ENCODE data around the gene ABTB2.

Gene ABTB2

DNA sequence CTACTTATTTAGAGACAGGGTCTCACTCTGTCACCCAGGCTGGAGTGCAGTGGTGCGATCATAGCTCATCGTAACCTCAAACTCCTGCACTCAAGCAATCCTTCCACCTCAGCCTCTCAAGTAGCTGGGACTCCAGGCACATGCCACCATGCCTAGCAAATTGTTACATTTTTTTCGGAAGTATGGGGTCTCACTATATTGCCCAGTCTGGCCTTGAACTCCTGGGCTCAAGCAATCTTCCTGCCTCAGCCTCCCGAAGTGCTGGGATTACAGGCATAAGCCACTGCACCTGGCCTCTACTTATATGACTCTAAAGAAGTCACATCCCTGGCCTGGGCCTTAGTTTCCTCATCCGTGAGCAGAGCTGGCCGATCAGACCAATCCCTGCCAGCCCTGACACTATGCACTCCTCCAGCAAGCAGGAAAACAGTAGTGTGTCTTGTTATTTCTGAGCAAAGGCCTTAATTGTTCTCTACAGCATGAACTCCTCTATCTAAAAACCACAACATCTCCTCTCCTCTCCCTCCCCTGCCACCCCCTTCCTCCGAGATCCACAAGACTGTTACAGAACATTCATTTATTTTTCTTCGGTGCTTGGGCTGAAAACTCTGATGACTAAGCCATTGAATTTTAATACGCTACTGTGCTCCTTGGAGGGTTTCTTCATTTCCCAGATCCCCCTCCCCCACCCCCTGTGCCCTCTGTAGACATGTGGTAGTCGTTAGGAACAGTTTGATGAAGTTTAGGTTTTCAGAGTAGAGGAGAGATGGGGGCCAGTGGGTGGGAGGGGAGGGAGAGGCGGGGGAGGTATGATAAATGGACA lies 91.5 kb downstream of the ABTB2 start:
- H3K36me3 ChIP-seq (ENCODE audit: insufficient read depth, low read length), result no peaks in the 10 kb centered on the region
- H3K4me2 ChIP-seq (ENCODE audit: insufficient read depth, low read length), result no peak overlapping the region
- no peaks in the 10 kb centered on the region for H3K4me1 ChIP-seq (ENCODE audit: insufficient read depth, low read length)
- H3K27me3 ChIP-seq (ENCODE audit: insufficient read depth, low read length, poor library complexity), result peaks cover 36% of the 10 kb centered on the region
- H3K4me3 ChIP-seq (ENCODE audit: low read depth in 1 of 2, low read length in 2 of 2), result no peak overlapping the region
- no peak for TF ChIP-seq EZH2 (IDR thresholded peaks at IDR 0.05; ENCODE audit: borderline replicate concordance, low read depth, low read length, severe bottlenecking)
- TF ChIP-seq, protein P1, sequence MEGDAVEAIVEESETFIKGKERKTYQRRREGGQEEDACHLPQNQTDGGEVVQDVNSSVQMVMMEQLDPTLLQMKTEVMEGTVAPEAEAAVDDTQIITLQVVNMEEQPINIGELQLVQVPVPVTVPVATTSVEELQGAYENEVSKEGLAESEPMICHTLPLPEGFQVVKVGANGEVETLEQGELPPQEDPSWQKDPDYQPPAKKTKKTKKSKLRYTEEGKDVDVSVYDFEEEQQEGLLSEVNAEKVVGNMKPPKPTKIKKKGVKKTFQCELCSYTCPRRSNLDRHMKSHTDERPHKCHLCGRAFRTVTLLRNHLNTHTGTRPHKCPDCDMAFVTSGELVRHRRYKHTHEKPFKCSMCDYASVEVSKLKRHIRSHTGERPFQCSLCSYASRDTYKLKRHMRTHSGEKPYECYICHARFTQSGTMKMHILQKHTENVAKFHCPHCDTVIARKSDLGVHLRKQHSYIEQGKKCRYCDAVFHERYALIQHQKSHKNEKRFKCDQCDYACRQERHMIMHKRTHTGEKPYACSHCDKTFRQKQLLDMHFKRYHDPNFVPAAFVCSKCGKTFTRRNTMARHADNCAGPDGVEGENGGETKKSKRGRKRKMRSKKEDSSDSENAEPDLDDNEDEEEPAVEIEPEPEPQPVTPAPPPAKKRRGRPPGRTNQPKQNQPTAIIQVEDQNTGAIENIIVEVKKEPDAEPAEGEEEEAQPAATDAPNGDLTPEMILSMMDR (IDR thresholded peaks at IDR 0.05; ENCODE audit: borderline replicate concordance, extremely low read depth, low read length, poor library complexity, severe bottlenecking), result no peak
- H3K79me2 ChIP-seq (ENCODE audit: insufficient read depth, low read length), result no peaks in the 10 kb centered on the region
- H2AFZ ChIP-seq (ENCODE audit: low read depth, low read length), result no peak overlapping the region
- H3K9ac ChIP-seq (ENCODE audit: low read depth, low read length), result no peak overlapping the region
- no peaks in the 10 kb centered on the region for H3K9me3 ChIP-seq (ENCODE audit: insufficient read depth, low read length, severe bottlenecking)
- no peak overlapping the region for H3K27ac ChIP-seq (ENCODE audit: low read length)
- no peak for ATAC-seq (ENCODE audit: insufficient read depth, low read depth)
- DNase-seq, result no peak
- H4K20me1 ChIP-seq (ENCODE audit: insufficient read depth, low read length), result 0 out of 2 replicates have a peak, but pooled peaks cover 3% of the 10 kb centered on the region

DNA sequence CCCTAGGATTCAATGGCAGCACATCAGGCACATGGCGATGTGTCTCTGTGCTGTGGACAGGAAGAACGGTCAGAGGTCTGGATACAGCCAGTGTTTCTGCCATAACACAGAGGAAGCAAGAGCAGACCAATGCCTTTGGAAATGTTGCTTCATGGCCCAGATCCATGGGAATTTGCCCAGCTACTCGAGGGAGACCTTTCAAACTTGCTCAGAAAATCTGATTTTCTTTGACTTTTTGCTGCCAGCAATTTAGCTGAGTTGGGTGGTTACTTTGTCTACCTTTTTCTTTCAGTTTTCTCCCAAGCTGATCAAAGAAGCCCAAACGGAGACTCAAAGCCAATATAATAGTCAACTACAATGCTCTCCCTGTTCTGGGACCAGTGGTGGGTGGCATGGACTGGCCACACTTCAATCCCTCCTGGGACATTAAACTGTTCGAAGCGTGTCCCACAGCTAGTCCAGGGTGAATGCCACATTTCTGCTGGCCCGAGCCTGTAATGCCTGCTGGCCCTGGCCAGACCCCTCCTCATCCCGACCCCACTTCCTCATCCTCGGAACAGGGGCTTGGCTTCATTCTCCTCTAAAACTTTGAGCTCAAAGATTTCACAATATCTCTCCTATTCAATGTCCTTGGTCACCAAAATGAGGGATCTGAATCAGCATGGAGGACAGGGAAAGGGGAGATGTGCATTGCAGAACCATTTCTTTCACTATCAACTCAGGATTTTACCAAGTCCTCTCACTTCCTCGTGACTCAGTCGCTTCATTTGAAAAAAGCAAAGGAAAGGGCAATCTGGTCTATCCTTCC lies 93.3 kb downstream of the ABTB2 start:
- no peak overlapping the region for H3K27ac ChIP-seq (ENCODE audit: low read length)

DNA sequence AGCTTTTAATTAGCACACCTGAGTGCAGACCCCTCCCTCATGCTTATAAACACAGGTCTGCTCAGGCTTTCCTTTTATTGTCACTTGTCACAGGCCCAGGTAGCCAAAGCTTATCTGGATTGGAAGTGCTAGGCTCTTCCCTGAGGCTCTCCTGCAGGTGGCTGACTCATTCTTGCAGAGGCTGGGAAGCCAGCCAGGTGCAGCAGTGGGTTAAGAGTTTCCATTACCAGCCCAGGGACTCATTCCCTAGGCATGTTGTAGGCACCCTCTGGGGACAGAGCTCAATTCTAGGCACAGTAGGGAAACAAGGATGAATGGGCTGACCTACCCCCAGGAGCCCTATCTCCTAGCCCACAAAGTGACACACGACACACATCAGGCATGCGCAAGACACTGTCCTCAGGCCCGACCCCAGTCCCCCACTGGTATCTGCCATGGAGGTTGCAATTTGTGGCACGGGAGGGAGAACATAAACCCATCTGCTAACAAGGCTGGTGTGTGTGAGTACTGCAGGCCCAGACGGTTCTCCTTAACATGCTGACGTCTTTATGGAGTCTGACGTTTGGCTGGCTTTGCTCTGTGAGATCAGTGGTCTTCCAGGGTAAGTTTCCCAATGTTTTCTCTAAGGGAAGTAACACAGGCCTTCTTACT lies 94.2 kb downstream of the ABTB2 start:
- no peak for DNase-seq
- no peak for TF ChIP-seq EZH2 (IDR thresholded peaks at IDR 0.05; ENCODE audit: borderline replicate concordance, low read depth, low read length, severe bottlenecking)
- TF ChIP-seq, protein P1 (IDR thresholded peaks at IDR 0.05; ENCODE audit: borderline replicate concordance, extremely low read depth, low read length, poor library complexity, severe bottlenecking), result no peak
- H3K27me3 ChIP-seq (ENCODE audit: insufficient read depth, low read length, poor library complexity), result peaks cover 34% of the 10 kb centered on the region

More for the DNA sequence above, 93.3 kb downstream of the ABTB2 start:
- TF ChIP-seq EZH2 (IDR thresholded peaks at IDR 0.05; ENCODE audit: borderline replicate concordance, low read depth, low read length, severe bottlenecking), result no peak
- Histone ChIP-seq H3K9me3 (ENCODE audit: insufficient read depth, low read length, severe bottlenecking) (no peaks in the 10 kb centered on the region), H3K4me1 (ENCODE audit: insufficient read depth, low read length) (no peaks in the 10 kb centered on the region), H4K20me1 (ENCODE audit: insufficient read depth, low read length) (0 out of 2 replicates have a peak, but pooled peaks cover 3% of the 10 kb centered on the region), H3K4me2 (ENCODE audit: insufficient read depth, low read length) (no peak overlapping the region), H2AFZ (ENCODE audit: low read depth, low read length) (no peak overlapping the region), H3K9ac (ENCODE audit: low read depth, low read length) (no peak overlapping the region), H3K79me2 (ENCODE audit: insufficient read depth, low read length) (no peaks in the 10 kb centered on the region), H3K36me3 (ENCODE audit: insufficient read depth, low read length) (no peaks in the 10 kb centered on the region), H3K27me3 (ENCODE audit: insufficient read depth, low read length, poor library complexity) (peaks cover 39% of the 10 kb centered on the region), H3K4me3 (ENCODE audit: low read depth in 1 of 2, low read length in 2 of 2) (no peak overlapping the region)
- ATAC-seq (ENCODE audit: insufficient read depth, low read depth), result no peak
- no peak for DNase-seq

More for the DNA sequence above, 94.2 kb downstream of the ABTB2 start:
- 0 out of 2 replicates have a peak, but pooled peaks cover 3% of the 10 kb centered on the region for H4K20me1 ChIP-seq (ENCODE audit: insufficient read depth, low read length)
- no peaks in the 10 kb centered on the region for H3K4me1 ChIP-seq (ENCODE audit: insufficient read depth, low read length)
- H3K4me2 ChIP-seq (ENCODE audit: insufficient read depth, low read length), result no peak overlapping the region
- no peaks in the 10 kb centered on the region for H3K36me3 ChIP-seq (ENCODE audit: insufficient read depth, low read length)
- H3K4me3 ChIP-seq (ENCODE audit: low read depth in 1 of 2, low read length in 2 of 2), result no peak overlapping the region
- H2AFZ ChIP-seq (ENCODE audit: low read depth, low read length), result no peak overlapping the region
- no peak overlapping the region for H3K9ac ChIP-seq (ENCODE audit: low read depth, low read length)
- ATAC-seq (ENCODE audit: insufficient read depth, low read depth), result no peak
- H3K79me2 ChIP-seq (ENCODE audit: insufficient read depth, low read length), result no peaks in the 10 kb centered on the region
- no peaks in the 10 kb centered on the region for H3K9me3 ChIP-seq (ENCODE audit: insufficient read depth, low read length, severe bottlenecking)
- H3K27ac ChIP-seq (ENCODE audit: low read length), result no peak overlapping the region

Data from DND-41 (cell line).